NCI-H1417 (cell line): ENCODE data around the gene TEX29.
A peak's percentile ranks its signal among the peaks of the same experiment; 100 is the strongest.

Experiments
- DNase-seq, 3 experiments: peaks; one replicate each; lab custom pipeline; 2025; lab: John Stamatoyannopoulos, UW

The TEX29 gene

GRCh38 chr13:111370147-111370546, 49.7 kb downstream of the TEX29 start:
- DNase-seq, result no peak

DNA sequence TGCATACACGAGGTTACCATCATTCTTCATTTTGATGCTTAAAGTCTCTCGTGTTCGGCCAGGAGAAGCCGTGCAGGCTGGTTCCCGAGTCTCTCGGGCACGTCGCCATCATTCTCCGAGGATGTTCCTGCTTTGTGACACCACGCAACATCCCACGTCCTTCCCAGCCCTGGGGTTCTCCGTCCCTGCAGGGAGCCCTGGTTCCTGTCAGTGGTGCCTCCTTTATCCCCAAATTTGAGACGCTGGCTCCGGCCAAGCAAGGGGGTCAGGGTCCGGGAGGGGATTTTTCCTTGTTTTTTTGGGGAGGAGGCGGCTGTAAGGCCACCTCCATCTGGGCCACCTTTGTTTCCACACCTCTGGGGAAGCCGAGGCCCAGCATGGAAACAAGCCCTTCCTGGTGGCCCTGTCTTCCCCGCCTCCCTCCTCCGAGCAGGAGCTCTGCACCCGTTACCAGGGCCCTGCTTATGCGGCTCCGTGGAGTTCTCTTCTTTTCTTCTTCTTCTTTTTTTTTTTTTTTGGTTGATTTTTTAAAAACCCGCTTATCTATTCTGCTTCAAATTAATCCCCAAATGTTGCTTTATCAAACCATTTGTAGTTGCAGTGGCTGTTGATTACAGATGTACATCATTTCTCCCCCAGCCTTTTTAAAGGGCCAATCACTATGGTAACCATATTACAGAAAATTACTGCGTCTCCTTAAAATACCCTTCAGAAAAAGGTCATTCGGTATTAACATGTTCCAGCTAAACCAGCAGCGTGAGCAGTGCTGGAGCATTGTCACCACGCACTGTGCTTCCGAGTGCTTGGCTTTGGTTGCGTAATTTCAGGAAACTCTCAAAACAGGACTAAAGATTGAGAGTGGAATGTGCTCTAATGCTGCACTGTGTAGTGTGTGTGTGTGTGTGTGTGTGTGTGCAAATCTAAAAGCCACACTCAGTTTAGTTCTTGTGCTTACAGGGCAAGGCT, 50.4 kb downstream of the TEX29 start:
- DNase-seq, result peak in 1 of 3 experiments; percentile 18

DNA sequence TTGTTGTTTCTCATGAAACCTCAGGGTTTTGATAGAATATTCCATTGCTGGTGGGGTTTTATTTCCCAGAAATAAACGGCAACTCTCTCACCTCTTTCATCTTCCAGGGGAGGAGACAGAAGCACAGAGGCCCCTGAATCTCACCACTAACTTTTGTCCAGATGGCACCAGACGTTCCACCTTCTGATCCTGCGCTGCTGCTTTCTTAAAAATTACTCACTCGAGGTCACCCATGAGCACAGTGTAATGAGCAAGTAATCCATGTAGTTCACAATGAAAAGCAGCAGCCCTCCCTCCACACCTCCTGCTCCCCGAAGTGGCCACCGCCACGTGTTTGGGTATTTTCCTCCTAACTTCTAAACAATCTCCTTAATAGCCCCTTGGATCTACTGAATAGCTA, 51.3 kb downstream of the TEX29 start:
- DNase-seq, result no peak

- DNase-seq, result no peak
Measured at GRCh38 chr13:111372651-111373425, 52.4 kb downstream of the TEX29 start.

- DNase-seq, result no peak
Measured at GRCh38 chr13:111373486-111373885, 53.0 kb downstream of the TEX29 start.

DNA sequence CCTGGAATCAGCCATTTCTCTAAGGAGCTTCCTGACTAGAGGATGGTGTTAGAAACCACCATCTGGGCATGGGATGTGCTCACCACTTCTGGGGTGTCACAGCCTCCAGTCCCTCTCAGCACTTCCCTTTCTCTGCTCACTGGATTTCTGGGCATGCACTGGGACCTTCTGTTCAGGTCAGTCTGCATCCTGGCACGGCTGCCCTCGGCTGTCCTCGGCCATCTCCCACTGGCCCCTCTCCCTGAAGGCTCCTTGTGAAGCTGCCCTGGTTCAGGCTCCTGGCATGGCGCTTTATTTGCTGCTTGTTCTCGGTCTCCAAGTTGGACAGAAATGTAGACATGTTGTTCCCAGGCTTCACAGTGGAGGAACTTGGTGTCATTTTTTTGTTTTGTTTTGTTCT, 60.0 kb downstream of the TEX29 start:
- DNase-seq, result no peak

- no peak for DNase-seq
Measured at GRCh38 chr13:111382411-111382810, 62.0 kb downstream of the TEX29 start.

- no peak for DNase-seq
Measured at GRCh38 chr13:111382877-111383276, 62.4 kb downstream of the TEX29 start.

- peak in 2 of 3 experiments; percentile 13 to 43 for DNase-seq
Measured at GRCh38 chr13:111383591-111384440, 63.4 kb downstream of the TEX29 start.

- DNase-seq, result peak in 1 of 3 experiments; percentile 70
Measured at GRCh38 chr13:111384441-111385182, 64.2 kb downstream of the TEX29 start.

GRCh38 chr13:111385183-111385857, 64.9 kb downstream of the TEX29 start:
- peak in 2 of 3 experiments; percentile 68 to 93 for DNase-seq

- DNase-seq, result no peak
Measured at GRCh38 chr13:111387026-111387871, 66.8 kb downstream of the TEX29 start.

DNA sequence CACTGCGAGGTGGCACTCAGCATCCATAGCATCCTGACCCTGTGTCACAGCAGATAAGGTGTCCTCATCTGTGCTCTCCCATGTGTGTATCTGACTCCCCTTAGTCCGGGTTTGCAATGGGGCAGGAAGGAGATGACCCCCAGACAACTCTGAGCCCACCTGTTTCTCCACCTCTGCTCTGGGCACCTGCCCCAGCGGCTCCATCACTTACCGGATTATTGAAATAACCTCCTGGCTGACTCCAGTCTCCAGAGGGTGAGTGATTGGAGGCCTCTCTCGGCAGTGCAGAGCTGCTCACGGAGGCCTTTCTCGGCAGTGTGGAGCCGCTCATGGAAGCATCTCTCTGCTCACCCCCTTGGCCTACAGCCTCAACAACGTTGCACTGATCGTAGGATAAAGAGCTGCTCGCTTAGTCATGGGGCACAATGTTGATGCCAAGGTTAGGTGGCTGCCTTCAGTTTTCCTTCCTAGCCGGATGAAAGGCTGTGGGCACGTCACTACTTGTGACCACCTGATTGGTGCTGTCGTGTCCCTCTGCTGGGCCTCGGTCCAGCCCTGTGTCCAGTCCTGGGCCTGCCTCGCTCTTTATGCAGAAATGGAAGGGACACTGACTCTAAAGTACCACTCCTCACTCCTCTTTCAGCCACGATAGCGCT, 67.6 kb downstream of the TEX29 start:
- DNase-seq, result no peak

DNA sequence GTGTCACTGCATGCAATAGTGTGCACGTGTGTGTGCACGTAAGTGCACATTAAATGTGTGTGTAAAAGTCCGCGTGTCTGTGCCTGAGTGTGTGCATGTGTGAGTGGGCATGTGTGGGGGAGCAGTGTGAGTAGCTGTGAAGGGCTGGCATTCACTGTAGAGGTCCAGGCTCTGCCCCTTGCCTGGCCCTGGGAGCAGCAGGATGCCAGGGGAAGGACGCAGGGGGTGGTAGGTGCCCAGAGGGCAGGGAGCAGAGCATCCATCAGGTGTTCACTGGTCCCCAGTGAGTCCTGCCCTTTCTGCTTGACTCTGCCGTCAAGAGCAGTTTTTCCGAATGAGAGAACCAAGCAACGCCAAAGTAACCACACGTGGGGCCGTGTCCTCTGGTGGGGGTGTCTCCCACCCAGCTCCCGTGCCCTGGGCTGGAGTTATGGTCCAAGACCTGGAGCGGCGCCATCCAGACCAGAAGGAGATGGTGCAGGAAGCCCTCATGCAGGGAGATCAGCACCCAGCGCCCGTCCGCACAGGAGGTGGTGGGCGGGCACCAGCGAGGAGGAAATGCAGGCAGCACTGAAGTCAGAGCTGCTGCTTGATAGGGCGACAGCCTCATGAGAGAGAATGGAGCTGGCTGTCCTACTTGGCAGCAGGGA, 68.5 kb downstream of the TEX29 start:
- no peak for DNase-seq

DNA sequence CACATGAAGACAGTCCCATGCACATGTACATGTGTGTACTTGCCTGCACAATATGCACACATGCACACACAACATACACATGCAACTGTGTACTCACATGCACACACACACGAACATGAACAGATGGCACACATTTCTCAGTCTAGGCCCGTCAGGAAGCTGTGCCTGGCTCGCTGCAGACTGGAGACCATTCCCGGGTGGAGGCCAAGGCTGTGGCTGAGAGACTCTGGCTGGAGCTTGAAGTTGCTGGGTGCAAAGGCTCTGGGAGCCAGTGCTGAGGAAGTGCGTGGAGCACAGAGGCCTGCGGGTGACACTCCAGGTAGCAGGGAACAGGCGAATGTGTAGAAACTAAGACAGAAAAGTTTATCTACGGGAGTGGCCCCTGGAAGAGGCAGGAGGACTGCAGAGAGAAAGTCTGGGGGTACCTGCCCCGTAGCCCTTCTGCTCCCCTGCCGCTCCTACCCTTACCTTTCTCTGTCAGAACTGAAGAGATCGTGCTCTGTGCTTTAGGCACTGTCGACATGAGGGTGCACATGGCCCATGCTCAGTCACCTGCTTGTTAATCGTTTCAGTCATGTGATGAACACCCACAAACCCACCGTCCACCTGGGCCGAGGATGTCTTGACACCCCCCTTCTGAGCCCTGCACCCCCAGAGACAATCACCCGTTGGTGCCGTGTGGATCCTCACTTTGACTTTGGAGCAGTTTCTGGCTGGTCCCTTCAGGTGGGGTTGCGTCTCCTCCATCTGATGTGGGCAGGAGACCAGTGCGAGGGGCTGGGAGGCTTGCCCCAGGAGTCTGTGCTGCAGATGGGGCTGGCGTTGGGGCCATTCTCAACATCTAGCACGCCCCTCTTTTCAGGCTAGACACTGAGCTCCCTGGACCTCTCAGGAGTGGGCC, 69.4 kb downstream of the TEX29 start:
- no peak for DNase-seq

GRCh38 chr13:111390522-111391270, 70.3 kb downstream of the TEX29 start:
- no peak for DNase-seq

DNA sequence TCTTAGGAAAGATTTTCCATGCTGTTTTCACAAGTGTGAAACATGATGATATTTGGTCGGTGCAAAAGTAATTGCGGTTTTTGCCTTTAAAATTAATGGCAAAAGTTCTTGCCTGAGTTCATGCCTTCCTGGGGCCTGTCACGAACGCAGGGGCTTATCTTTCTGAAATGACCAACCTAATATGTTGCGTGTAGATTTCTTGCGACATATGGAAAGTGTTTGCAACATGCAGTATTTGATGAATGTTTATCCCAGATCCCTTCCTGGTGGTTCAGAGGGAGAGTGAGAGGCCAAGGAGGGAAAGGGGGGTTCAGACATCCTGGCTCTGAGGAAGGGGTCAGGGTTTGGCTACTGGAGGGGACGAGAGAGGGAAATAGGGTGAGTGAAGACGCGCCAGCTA, 72.0 kb downstream of the TEX29 start:
- no peak for DNase-seq
